Measurements from ENCODE around the gene ADAP1.

The ADAP1 gene

GRCh38 chr7:983616-984071 lies 29.2 kb upstream of the ADAP1 start:
- no peaks in the 10 kb centered on the region for H3K36me3 ChIP-seq (replicated peaks)
- DNase-seq = no peak
- no peak overlapping the region for H3K4me3 ChIP-seq (ENCODE audit: low read depth, low read length)
- in situ Hi-C loops (cut with HindIII; ENCODE audit: low pct_ligation_motif_present, low sequenced_read_pairs) = no loop called here
- TF ChIP-seq CTCF (IDR thresholded peaks at IDR 0.05; ENCODE audit: low read depth, low read length, missing control alignments) = no peak
- H3K27me3 ChIP-seq (replicated peaks) = no peaks in the 10 kb centered on the region
- H3K27ac ChIP-seq = no peak overlapping the region

GRCh38 chr7:983004-983615 lies 28.6 kb upstream of the ADAP1 start, which contains the start of gene CYP2W1:
Gene CYP2W1, plus strand, starts transcription at chr7:983181. Its CDS starts 31 bp downstream, at chr7:983212.
- DNase-seq = no peak
- no peak for TF ChIP-seq CTCF (IDR thresholded peaks at IDR 0.05; ENCODE audit: low read depth, low read length, missing control alignments)
- in situ Hi-C loops (cut with HindIII; ENCODE audit: low pct_ligation_motif_present, low sequenced_read_pairs) = no loop called here
- H3K27me3 ChIP-seq (replicated peaks) = no peaks in the 10 kb centered on the region
- no peaks in the 10 kb centered on the region for H3K36me3 ChIP-seq (replicated peaks)
- H3K4me3 ChIP-seq (ENCODE audit: low read depth, low read length) = no peak within 1 kb of the TSS
- no peak within 1 kb of the TSS for H3K27ac ChIP-seq

GRCh38 chr7:982511-983003 lies 28.1 kb upstream of the ADAP1 start:
- no peaks in the 10 kb centered on the region for H3K27me3 ChIP-seq (replicated peaks)
- H3K4me3 ChIP-seq (ENCODE audit: low read depth, low read length) = no peak overlapping the region
- TF ChIP-seq CTCF (IDR thresholded peaks at IDR 0.05; ENCODE audit: low read depth, low read length, missing control alignments) = no peak
- no peak for DNase-seq
- H3K36me3 ChIP-seq (replicated peaks) = no peaks in the 10 kb centered on the region
- H3K27ac ChIP-seq = no peak overlapping the region
- in situ Hi-C loops (cut with HindIII; ENCODE audit: low pct_ligation_motif_present, low sequenced_read_pairs) = no loop called here

GRCh38 chr7:981793-982510 lies 27.5 kb upstream of the ADAP1 start:
- no peak overlapping the region for H3K4me3 ChIP-seq (ENCODE audit: low read depth, low read length)
- in situ Hi-C loops (cut with HindIII; ENCODE audit: low pct_ligation_motif_present, low sequenced_read_pairs) = no loop called here
- no peak for DNase-seq
- H3K27me3 ChIP-seq (replicated peaks) = no peaks in the 10 kb centered on the region
- no peak overlapping the region for H3K27ac ChIP-seq
- H3K36me3 ChIP-seq (replicated peaks) = no peaks in the 10 kb centered on the region
- no peak for TF ChIP-seq CTCF (IDR thresholded peaks at IDR 0.05; ENCODE audit: low read depth, low read length, missing control alignments)

GRCh38 chr7:979886-980571 lies 25.5 kb upstream of the ADAP1 start:
- H3K27me3 ChIP-seq (replicated peaks) = no peaks in the 10 kb centered on the region
- no peak for TF ChIP-seq CTCF (IDR thresholded peaks at IDR 0.05; ENCODE audit: low read depth, low read length, missing control alignments)
- in situ Hi-C loops (cut with HindIII; ENCODE audit: low pct_ligation_motif_present, low sequenced_read_pairs) = no loop called here
- no peak for DNase-seq
- H3K27ac ChIP-seq = no peak overlapping the region
- no peaks in the 10 kb centered on the region for H3K36me3 ChIP-seq (replicated peaks)
- H3K4me3 ChIP-seq (ENCODE audit: low read depth, low read length) = no peak overlapping the region
